RCC 7860 (cell line): Measurements from ENCODE around the gene VCL.
"Not testable (repeated sequence)": the region's sequence is repeated elsewhere in the genome, so short reads cannot be mapped to it uniquely, and the experiment has no call there.

Experiments used
- DNase-seq: peaks from one replicate; pipeline ENCODE4 v3.0.0-alpha.2; 2015; ENCODE audit warnings: low spot score
- FAIRE-seq: peaks from 2 replicates; lab custom pipeline; 2012; peaks lifted over from hg19 to GRCh38; lab: Jason Lieb, UNC

The VCL gene

GRCh38 chr10:73997787-73998622 is at the start of gene VCL:
VCL (plus strand) TSS chr10:73998116; CDS start chr10:73998208, 92 bp downstream.
- peak; percentile 97 for DNase-seq
- peak; percentile 81 for FAIRE-seq

- FAIRE-seq: no peak
- DNase-seq: no peak
Measured at GRCh38 chr10:73948947-73949633, 48.8 kb upstream of the VCL start.

GRCh38 chr10:73950155-73950948 is 47.6 kb upstream of the VCL start:
- FAIRE-seq (no peak), DNase-seq (no peak)

GRCh38 chr10:73953665-73954064 is 44.3 kb upstream of the VCL start:
- peak; percentile 46 for DNase-seq
- peak; percentile 31 for FAIRE-seq

GRCh38 chr10:73954737-73955136 is 43.2 kb upstream of the VCL start:
- DNase-seq: no peak
- FAIRE-seq: no peak

- FAIRE-seq (no peak), DNase-seq (no peak)
Measured at GRCh38 chr10:73955719-73956118, 42.2 kb upstream of the VCL start.

GRCh38 chr10:73956476-73957359 is 41.2 kb upstream of the VCL start:
- FAIRE-seq (peak; percentile 75), DNase-seq (peak; percentile 75)

- DNase-seq (no peak), FAIRE-seq (no peak)
Measured at GRCh38 chr10:73959484-73960243, 38.3 kb upstream of the VCL start.

GRCh38 chr10:73962386-73962785 is 35.5 kb upstream of the VCL start:
- DNase-seq (no peak), FAIRE-seq (no peak)

- not testable (repeated sequence) for DNase-seq, FAIRE-seq
Measured at GRCh38 chr10:73963533-73963932, 34.4 kb upstream of the VCL start.

- FAIRE-seq (no peak), DNase-seq (no peak)
Measured at GRCh38 chr10:73964743-73965142, 33.2 kb upstream of the VCL start.

- FAIRE-seq: not testable (repeated sequence)
- peak; percentile 70 for DNase-seq
Measured at GRCh38 chr10:73965267-73965889, 32.5 kb upstream of the VCL start.

GRCh38 chr10:73965890-73966768 is 31.8 kb upstream of the VCL start:
- FAIRE-seq (peak; percentile 98), DNase-seq (peak; percentile 99)

- DNase-seq (no peak), FAIRE-seq (no peak)
Measured at GRCh38 chr10:73967022-73967429, 30.9 kb upstream of the VCL start.

GRCh38 chr10:73967544-73967943 is 30.4 kb upstream of the VCL start:
- no peak for DNase-seq

GRCh38 chr10:73968098-73968521 is 29.8 kb upstream of the VCL start:
- DNase-seq (no peak), FAIRE-seq (no peak)

More at GRCh38 chr10:73967544-73967943, 30.4 kb upstream of the VCL start:
- FAIRE-seq: no peak

GRCh38 chr10:73969224-73969841 is 28.6 kb upstream of the VCL start:
- no peak for FAIRE-seq
- DNase-seq: no peak

GRCh38 chr10:73970845-73971244 is 27.1 kb upstream of the VCL start:
- FAIRE-seq: no peak
- DNase-seq: no peak
